IPS-NIHi7 (cell line): Measurements from ENCODE around the gene NPHS1.
"Not testable (repeated sequence)": the region's sequence is repeated elsewhere in the genome, so short reads cannot be mapped to it uniquely, and the experiment has no call there.

ENCODE experiments used
- DNase-seq: peaks from one replicate; pipeline ENCODE4 v3.0.0; 2012; ENCODE audit warnings: mixed read lengths; ENCODE audit errors: extremely low spot score

NPHS1 gene

GRCh38 chr19:35852029-35852780, at the start of gene NPHS1:
TSS of gene NPHS1 (minus strand) at chr19:35852504. CDS start at chr19:35851837, 667 bp downstream.
- no peak for DNase-seq

GRCh38 chr19:35901055-35901644, 48.8 kb upstream of the NPHS1 start:
- DNase-seq, result no peak

GRCh38 chr19:35899547-35900214, 47.4 kb upstream of the NPHS1 start:
- peak; percentile 82 for DNase-seq

- DNase-seq, result no peak
Observed at GRCh38 chr19:35898499-35898809, 46.1 kb upstream of the NPHS1 start.

GRCh38 chr19:35897706-35898451, 45.6 kb upstream of the NPHS1 start:
- no peak for DNase-seq

- no peak for DNase-seq
Observed at GRCh38 chr19:35896643-35897040, 44.3 kb upstream of the NPHS1 start.

- DNase-seq, result no peak
Observed at GRCh38 chr19:35895911-35896642, 43.8 kb upstream of the NPHS1 start.

GRCh38 chr19:35894342-35894741, 42.0 kb upstream of the NPHS1 start:
- DNase-seq, result no peak

GRCh38 chr19:35891819-35892218, 39.5 kb upstream of the NPHS1 start:
- not testable (repeated sequence) for DNase-seq

- DNase-seq, result no peak
Observed at GRCh38 chr19:35890113-35890650, 37.9 kb upstream of the NPHS1 start.

- no peak for DNase-seq
Observed at GRCh38 chr19:35889370-35890112, 37.2 kb upstream of the NPHS1 start.

GRCh38 chr19:35888398-35888797, 36.1 kb upstream of the NPHS1 start:
- DNase-seq, result no peak

GRCh38 chr19:35887197-35887596, 34.9 kb upstream of the NPHS1 start:
- DNase-seq, result no peak

- DNase-seq, result no peak
Observed at GRCh38 chr19:35885904-35886303, 33.6 kb upstream of the NPHS1 start.

GRCh38 chr19:35885225-35885738, 33.0 kb upstream of the NPHS1 start:
- DNase-seq, result no peak

- no peak for DNase-seq
Observed at GRCh38 chr19:35883882-35884281, 31.6 kb upstream of the NPHS1 start.

GRCh38 chr19:35882114-35882832, 30.0 kb upstream of the NPHS1 start:
- peak; percentile 57 for DNase-seq

- DNase-seq, result peak; percentile 95
Observed at GRCh38 chr19:35879770-35880317, 27.5 kb upstream of the NPHS1 start.

GRCh38 chr19:35879068-35879467, 26.8 kb upstream of the NPHS1 start:
- DNase-seq, result no peak
